ENCODE measurements around the gene FARSB. TPM values are rescaled to one million over a fixed set of nuclear protein-coding genes. Genes with fewer than 3 reads are reported as not detected.

The FARSB gene
- total RNA-seq, 1 experiment from 2014 or later = 32.9 TPM

DNA sequence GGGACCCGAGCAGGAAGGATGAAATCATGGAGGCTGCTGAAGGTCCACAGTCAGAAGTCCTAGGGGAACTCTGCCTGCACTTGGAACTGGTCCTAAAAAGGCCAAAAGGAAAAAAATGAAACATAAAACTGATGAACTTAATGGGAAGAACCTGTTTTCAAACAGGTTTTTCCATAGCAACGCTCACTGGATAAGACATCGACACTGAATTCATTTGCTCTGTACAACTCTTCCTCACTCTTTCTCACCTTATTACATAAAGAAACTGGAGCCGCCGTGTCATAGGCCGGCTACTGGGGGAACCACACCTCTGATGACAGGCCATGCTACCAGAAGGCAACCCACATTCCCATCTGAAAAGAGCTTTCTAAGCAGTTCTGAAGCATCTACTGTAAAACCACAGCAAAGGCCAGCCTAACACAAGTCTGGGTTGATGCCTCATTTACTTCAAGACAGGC is 83.6 kb downstream of the FARSB start:
- DNase-seq (peak; percentile 89), ATAC-seq (peak; percentile 16)
- CTCF ChIA-PET = interaction anchor here (0.7 kb wide), 2 partner anchors 254 to 255 kb away, joined by 3 to 4 read pairs; no protein-coding TSS in a partner anchor
- Histone ChIP-seq H3K9me2 (replicated peaks; ENCODE audit: low read length) (no peaks in the 10 kb centered on the region), H3K4me2 (ENCODE audit: low read length) (peak overlapping the region; percentile 70), H2AFZ (ENCODE audit: low read length) (no peak overlapping the region), H4K20me1 (ENCODE audit: low read length) (no peaks in the 10 kb centered on the region), H3K79me2 (ENCODE audit: low read length) (peaks cover 7% of the 10 kb centered on the region; the same call in 1 of the 2 replicates), H3K9me3 (ENCODE audit: low read length) (no peaks in the 10 kb centered on the region), H3F3A (ENCODE audit: low read length, unreplicated experiment) (peaks cover 5% of the 10 kb centered on the region), H3K27ac (ENCODE audit: low read length) (peak overlapping the region; percentile 95), H3K27me3 (ENCODE audit: low read length) (no peaks in the 10 kb centered on the region), H3K36me3 (ENCODE audit: low read depth, low read length) (peaks cover 29% of the 10 kb centered on the region), H3K4me3 (ENCODE audit: low read length) (peak overlapping the region; percentile 14; the same call in 1 of the 2 replicates), H3K9ac (ENCODE audit: low read length) (peak overlapping the region; percentile 70), H3K4me1 (ENCODE audit: insufficient read depth, low read length) (peaks cover 63% of the 10 kb centered on the region)
- no peak for TF ChIP-seq EZH2phosphoT487 (IDR thresholded peaks at IDR 0.05; ENCODE audit: borderline replicate concordance, low read length)
- TF ChIP-seq EZH2 (IDR thresholded peaks at IDR 0.05; ENCODE audit: low read length, unreplicated experiment) = no peak
- TF ChIP-seq, protein P1, sequence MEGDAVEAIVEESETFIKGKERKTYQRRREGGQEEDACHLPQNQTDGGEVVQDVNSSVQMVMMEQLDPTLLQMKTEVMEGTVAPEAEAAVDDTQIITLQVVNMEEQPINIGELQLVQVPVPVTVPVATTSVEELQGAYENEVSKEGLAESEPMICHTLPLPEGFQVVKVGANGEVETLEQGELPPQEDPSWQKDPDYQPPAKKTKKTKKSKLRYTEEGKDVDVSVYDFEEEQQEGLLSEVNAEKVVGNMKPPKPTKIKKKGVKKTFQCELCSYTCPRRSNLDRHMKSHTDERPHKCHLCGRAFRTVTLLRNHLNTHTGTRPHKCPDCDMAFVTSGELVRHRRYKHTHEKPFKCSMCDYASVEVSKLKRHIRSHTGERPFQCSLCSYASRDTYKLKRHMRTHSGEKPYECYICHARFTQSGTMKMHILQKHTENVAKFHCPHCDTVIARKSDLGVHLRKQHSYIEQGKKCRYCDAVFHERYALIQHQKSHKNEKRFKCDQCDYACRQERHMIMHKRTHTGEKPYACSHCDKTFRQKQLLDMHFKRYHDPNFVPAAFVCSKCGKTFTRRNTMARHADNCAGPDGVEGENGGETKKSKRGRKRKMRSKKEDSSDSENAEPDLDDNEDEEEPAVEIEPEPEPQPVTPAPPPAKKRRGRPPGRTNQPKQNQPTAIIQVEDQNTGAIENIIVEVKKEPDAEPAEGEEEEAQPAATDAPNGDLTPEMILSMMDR (conservative IDR thresholded peaks at IDR 0.05; ENCODE audit: low read depth, low read length) = no peak
- no TSS peak for BruUV-seq (replicated peaks)
- intact Hi-C loops (cut with micrococcal nuclease) = loop anchor here (10.0 kb wide), 1 partner anchor 517 kb away; no protein-coding TSS in a partner anchor
- POLR2A ChIA-PET (ENCODE audit: unreplicated experiment) = no interaction called here

- ATAC-seq = peak; percentile 74
- BruUV-seq (replicated peaks) = no TSS peak
- TF ChIP-seq, protein P1 (conservative IDR thresholded peaks at IDR 0.05; ENCODE audit: low read depth, low read length) = no peak
- no peak for TF ChIP-seq EZH2 (IDR thresholded peaks at IDR 0.05; ENCODE audit: low read length, unreplicated experiment)
- TF ChIP-seq EZH2phosphoT487 (IDR thresholded peaks at IDR 0.05; ENCODE audit: borderline replicate concordance, low read length) = no peak
- CTCF ChIA-PET = interaction anchor here (1.2 kb wide), 1 partner anchor 252 kb away, joined by 4 read pairs; no protein-coding TSS in a partner anchor
- DNase-seq = peak; percentile 81
- peaks cover 5% of the 10 kb centered on the region for H3F3A ChIP-seq (ENCODE audit: low read length, unreplicated experiment)
- H3K9ac ChIP-seq (ENCODE audit: low read length) = peak overlapping the region; percentile 10; the same call in 1 of the 2 replicates
- H4K20me1 ChIP-seq (ENCODE audit: low read length) = no peaks in the 10 kb centered on the region
- peak overlapping the region; percentile 95 for H3K27ac ChIP-seq (ENCODE audit: low read length)
- no peaks in the 10 kb centered on the region for H3K9me2 ChIP-seq (replicated peaks; ENCODE audit: low read length)
- H3K4me1 ChIP-seq (ENCODE audit: insufficient read depth, low read length) = peaks cover 61% of the 10 kb centered on the region
- POLR2A ChIA-PET (ENCODE audit: unreplicated experiment) = no interaction called here
- H2AFZ ChIP-seq (ENCODE audit: low read length) = no peak overlapping the region
- intact Hi-C loops (cut with micrococcal nuclease) = loop anchor here (10.0 kb wide), 1 partner anchor 515 kb away; no protein-coding TSS in a partner anchor
- H3K4me2 ChIP-seq (ENCODE audit: low read length) = peak overlapping the region; percentile 58
- H3K9me3 ChIP-seq (ENCODE audit: low read length) = no peaks in the 10 kb centered on the region
- H3K4me3 ChIP-seq (ENCODE audit: low read length) = 0 out of 2 replicates have a peak overlapping the region, but pooled peaks have one; percentile 3
- no peaks in the 10 kb centered on the region; the same call in 1 of the 2 replicates for H3K79me2 ChIP-seq (ENCODE audit: low read length)
- H3K36me3 ChIP-seq (ENCODE audit: low read depth, low read length) = peaks cover 31% of the 10 kb centered on the region
- H3K27me3 ChIP-seq (ENCODE audit: low read length) = no peaks in the 10 kb centered on the region
Measured at GRCh38 chr2:222569826-222570225, 86.1 kb downstream of the FARSB start.

- no peaks in the 10 kb centered on the region for H3K79me2 ChIP-seq (ENCODE audit: low read length)
- ChIA-PET POLR2A (ENCODE audit: unreplicated experiment) (interaction anchor here (0.6 kb wide), 1 partner anchor 55 kb away, joined by 3 read pairs; no protein-coding TSS in a partner anchor), CTCF (interaction anchor here (1.2 kb wide), 1 partner anchor 251 kb away, joined by 4 read pairs; no protein-coding TSS in a partner anchor)
- H3K4me3 ChIP-seq (ENCODE audit: low read length) = 0 out of 2 replicates have a peak overlapping the region, but pooled peaks have one; percentile 3
- H2AFZ ChIP-seq (ENCODE audit: low read length) = no peak overlapping the region
- intact Hi-C loops (cut with micrococcal nuclease) = no loop called here
- DNase-seq (peak; percentile 78), ATAC-seq (peak; percentile 49)
- peak overlapping the region; percentile 10; the same call in 1 of the 2 replicates for H3K9ac ChIP-seq (ENCODE audit: low read length)
- H3K36me3 ChIP-seq (ENCODE audit: low read depth, low read length) = peaks cover 30% of the 10 kb centered on the region
- H4K20me1 ChIP-seq (ENCODE audit: low read length) = no peaks in the 10 kb centered on the region
- TF ChIP-seq, protein P1 (conservative IDR thresholded peaks at IDR 0.05; ENCODE audit: low read depth, low read length) = no peak
- no peak for TF ChIP-seq EZH2 (IDR thresholded peaks at IDR 0.05; ENCODE audit: low read length, unreplicated experiment)
- TF ChIP-seq EZH2phosphoT487 (IDR thresholded peaks at IDR 0.05; ENCODE audit: borderline replicate concordance, low read length) = no peak
- H3K27me3 ChIP-seq (ENCODE audit: low read length) = no peaks in the 10 kb centered on the region
- peak overlapping the region; percentile 95 for H3K27ac ChIP-seq (ENCODE audit: low read length)
- peaks cover 52% of the 10 kb centered on the region for H3K4me1 ChIP-seq (ENCODE audit: insufficient read depth, low read length)
- H3K4me2 ChIP-seq (ENCODE audit: low read length) = peak overlapping the region; percentile 58
- no peaks in the 10 kb centered on the region for H3K9me2 ChIP-seq (replicated peaks; ENCODE audit: low read length)
- H3K9me3 ChIP-seq (ENCODE audit: low read length) = no peaks in the 10 kb centered on the region
- no TSS peak for BruUV-seq (replicated peaks)
- peaks cover 5% of the 10 kb centered on the region for H3F3A ChIP-seq (ENCODE audit: low read length, unreplicated experiment)
Measured at GRCh38 chr2:222568865-222569264, 87.0 kb downstream of the FARSB start.
